Activated CD8-positive, alpha-beta T cell treated with anti-CD3 and anti-CD28 coated beads, Interleukin-2, amount 10 ng/mL, durations not matched to agents 7 days and 5 days (primary cell): ENCODE data around the gene VASN. TPM values are rescaled to one million over a fixed set of nuclear protein-coding genes. Genes with fewer than 3 reads are reported as not detected.

ENCODE experiments used
- ATAC-seq: fragments of 150-1000 bp; cut with Tn5 transposase; one replicate; pipeline ENCODE4 v1.10.0; 2021; ENCODE audit warnings: moderate library complexity
- CTCF ChIA-PET: fragments of 350-600 bp; sonication (Branson Sonifier 250); formaldehyde crosslinking; loops from one replicate; lab custom pipeline; 2021; ENCODE audit warnings: antibody characterized with exemption; lab: Charles Lee
- POLR2A ChIA-PET: fragments of 350-600 bp; sonication (Branson Sonifier 250); formaldehyde crosslinking; loops from one replicate; lab custom pipeline; 2021; ENCODE audit warnings: antibody characterized with exemption; lab: Charles Lee
- DNase-seq: peaks from one replicate; pipeline ENCODE4 v3.0.0-alpha.2; 2020
- H3K27ac Mint-ChIP-seq: one replicate; pipeline ENCODE4 v1.8.0; 2021; ENCODE audit warnings: mild to moderate bottlenecking, mixed read lengths
- H3K27me3 Mint-ChIP-seq: one replicate; pipeline ENCODE4 v1.8.0; 2021; ENCODE audit warnings: low read depth, mixed read lengths
- H3K36me3 Mint-ChIP-seq: one replicate; pipeline ENCODE4 v1.8.0; 2021; ENCODE audit warnings: low read depth, mixed read lengths
- H3K4me1 Mint-ChIP-seq: one replicate; pipeline ENCODE4 v1.8.0; 2021; ENCODE audit warnings: low read depth, mixed read lengths
- H3K4me3 Mint-ChIP-seq: one replicate; pipeline ENCODE4 v1.8.0; 2021; ENCODE audit warnings: mild to moderate bottlenecking, mixed read lengths
- H3K9me3 Mint-ChIP-seq: one replicate; pipeline ENCODE4 v1.8.0; 2022; ENCODE audit warnings: mixed read lengths; ENCODE audit not compliant: insufficient read depth
- total RNA-seq, 2 experiments: library from RNA; stranded (reverse); gene quantifications; one replicate each; pipeline ENCODE4 v1.2.3, GENCODE V29; 2021

The VASN gene
- total RNA-seq, 2 experiments from 2014 or later, result not detected

GRCh38 chr16:4426722-4427372 lies 55.2 kb downstream of the VASN start:
- peak overlapping the region; percentile 99 for H3K27ac Mint-ChIP-seq
- ATAC-seq, result no peak
- H3K4me3 Mint-ChIP-seq, result peak overlapping the region; percentile 93
- H3K4me1 Mint-ChIP-seq, result peaks cover 28% of the 10 kb centered on the region
- DNase-seq, result no peak
- ChIA-PET CTCF (no interaction called here), POLR2A (interaction anchor here (1.4 to 3.5 kb wide), 2 partner anchors 11 to 38 kb away, joined by 5 to 25 read pairs; partner anchors contain the start of gene CORO7)
- H3K36me3 Mint-ChIP-seq, result peaks cover 31% of the 10 kb centered on the region
- no peaks in the 10 kb centered on the region for H3K9me3 Mint-ChIP-seq
- no peaks in the 10 kb centered on the region for H3K27me3 Mint-ChIP-seq

- ChIA-PET POLR2A (interaction anchor here (1.5 kb wide), 1 partner anchor 13 kb away, joined by 5 read pairs; no protein-coding TSS in a partner anchor), CTCF (interaction anchor here (1.5 to 1.6 kb wide), 2 partner anchors 10 to 120 kb away, joined by 4 to 6 read pairs; no protein-coding TSS in a partner anchor)
- H3K4me3 Mint-ChIP-seq, result no peak overlapping the region
- peaks cover 37% of the 10 kb centered on the region for H3K36me3 Mint-ChIP-seq
- ATAC-seq (no peak), DNase-seq (no peak)
- H3K9me3 Mint-ChIP-seq, result no peaks in the 10 kb centered on the region
- H3K4me1 Mint-ChIP-seq, result peaks cover 28% of the 10 kb centered on the region
- no peak overlapping the region for H3K27ac Mint-ChIP-seq
- H3K27me3 Mint-ChIP-seq, result no peaks in the 10 kb centered on the region
Observed at GRCh38 chr16:4428500-4428899, 56.9 kb downstream of the VASN start.

- Mint-ChIP-seq H3K27me3 (no peaks in the 10 kb centered on the region), H3K9me3 (no peaks in the 10 kb centered on the region), H3K36me3 (peaks cover 49% of the 10 kb centered on the region), H3K4me3 (no peak overlapping the region), H3K4me1 (peaks cover 21% of the 10 kb centered on the region), H3K27ac (no peak overlapping the region)
- CTCF ChIA-PET, result no interaction called here
- no peak for DNase-seq
- ATAC-seq, result no peak
- POLR2A ChIA-PET, result no interaction called here
Observed at GRCh38 chr16:4431023-4431422, 59.4 kb downstream of the VASN start.

Other genes starting within 250 kb of the VASN start
- not detected for gene SRL, start 129.8 kb upstream of the VASN start, total RNA-seq
- gene TFAP4, start 98.8 kb upstream of the VASN start, total RNA-seq, result 10 to 100 TPM; 21.0 to 24.7 TPM
- gene GLIS2, start 55.8 kb upstream of the VASN start, total RNA-seq, result under 1 TPM; 0.16 TPM
- gene PAM16, start 20.5 kb upstream of the VASN start, total RNA-seq, result 10 to 100 TPM; 33.3 to 40.3 TPM
- 100 to 1,000 TPM; 167 to 176 TPM for gene CORO7, start 44.7 kb downstream of the VASN start, total RNA-seq
- 10 to 100 TPM; 55.1 to 61.4 TPM for gene DNAJA3, start 54.0 kb downstream of the VASN start, total RNA-seq
- gene NMRAL1, start 102.8 kb downstream of the VASN start, total RNA-seq, result 10 to 100 TPM; 53.6 to 55.6 TPM
- gene HMOX2, start 104.5 kb downstream of the VASN start, total RNA-seq, result 10 to 100 TPM; 92.6 to 97.4 TPM
- 10 to 100 TPM; 44.0 to 48.7 TPM for gene CDIP1, start 166.9 kb downstream of the VASN start, total RNA-seq
- under 1 TPM; 0.13 TPM for gene C16orf96, start 184.5 kb downstream of the VASN start, total RNA-seq
- 10 to 100 TPM; 15.0 to 18.9 TPM for gene UBALD1, start 243.0 kb downstream of the VASN start, total RNA-seq